Sciatic nerve (tissue), 2 donors: Measurements from ENCODE around the gene LRRC18. TPM values are rescaled to one million over a fixed set of nuclear protein-coding genes. Genes with fewer than 3 reads are reported as not detected.

Experiments used
- ATAC-seq: fragments of 200-7000 bp; cut with Tn5 transposase; one replicate; pipeline ENCODE4 v1.9.1; 2020; ENCODE audit warnings: mild to moderate bottlenecking, moderate library complexity
- DNase-seq: peaks from one replicate; pipeline ENCODE4 v3.0.0-alpha.2; 2020; ENCODE audit warnings: low spot score
- intact Hi-C: fragments of 100-400 bp; cut with DNase I; formaldehyde crosslinking; loops from one replicate; pipeline ENCODE4 v1.14.2; 2022
- microRNA-seq: library from miRNA; unstranded; fragments of <30 nt; microRNA quantifications from one replicate; pipeline ENCODE4 v1.2.0, GENCODE V29; 2020
- total RNA-seq: library from RNA; stranded (reverse); fragmentation: NEBNext Ultra II Directional; extraction: Animal tissue kit (Norgen Biotek cat#: 25700); gene quantifications from one replicate; pipeline ENCODE4 v1.2.1, GENCODE V29; 2021
- donor health status: DM: no; HTN: no; CAD: no.
- donor health status: DM: no; HTN: no; CAD: no.

LRRC18 gene
- total RNA-seq, 1 donor from 2014 or later: not detected

DNA sequence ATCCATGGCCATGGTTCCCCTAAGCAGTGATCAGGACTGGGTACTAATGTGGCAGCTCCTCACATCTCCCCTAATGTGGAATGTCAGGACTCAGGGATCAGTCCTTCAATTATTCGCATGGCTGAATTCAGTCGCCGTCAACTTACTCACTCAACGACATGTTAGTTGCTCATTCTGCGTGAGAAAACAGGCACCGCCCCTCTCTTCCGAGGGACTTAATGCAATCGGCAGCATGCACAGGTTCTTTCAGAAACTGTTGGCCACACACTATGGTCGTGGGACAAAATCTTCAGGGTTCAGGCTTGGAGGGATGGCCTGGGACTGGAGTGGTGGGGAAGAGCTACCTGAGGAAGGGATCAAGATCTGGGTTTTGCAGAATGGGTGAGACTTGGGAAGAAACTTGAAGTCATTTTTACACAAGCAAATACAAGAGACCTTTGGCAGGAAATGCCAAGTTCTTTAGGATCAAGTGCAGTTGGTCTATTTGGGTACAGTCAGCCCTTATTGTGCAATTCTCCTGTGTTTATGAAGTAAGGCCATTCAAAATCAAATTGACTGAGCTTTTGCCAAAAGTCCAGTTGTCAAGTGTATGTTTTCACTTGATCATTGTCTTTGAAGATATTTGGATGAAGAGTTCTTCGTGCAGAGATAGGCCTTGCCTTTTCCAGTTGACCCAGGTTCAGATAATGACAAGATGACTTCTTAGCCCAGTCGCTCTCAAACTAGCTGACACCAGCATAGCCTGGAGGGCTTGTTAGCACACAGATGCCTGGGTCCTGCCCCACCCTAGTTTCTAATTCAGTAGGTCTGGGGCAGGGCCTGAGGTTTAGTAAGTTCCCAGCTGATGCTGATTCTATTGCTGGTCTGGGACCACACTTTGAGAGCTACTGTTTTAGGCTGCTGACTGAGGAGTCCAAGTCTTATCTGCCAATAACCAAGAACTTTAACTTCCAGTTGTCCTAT is 48.5 kb downstream of the LRRC18 start:
- DNase-seq (no peak), ATAC-seq (no peak)
- intact Hi-C loops: no loop called here

DNA sequence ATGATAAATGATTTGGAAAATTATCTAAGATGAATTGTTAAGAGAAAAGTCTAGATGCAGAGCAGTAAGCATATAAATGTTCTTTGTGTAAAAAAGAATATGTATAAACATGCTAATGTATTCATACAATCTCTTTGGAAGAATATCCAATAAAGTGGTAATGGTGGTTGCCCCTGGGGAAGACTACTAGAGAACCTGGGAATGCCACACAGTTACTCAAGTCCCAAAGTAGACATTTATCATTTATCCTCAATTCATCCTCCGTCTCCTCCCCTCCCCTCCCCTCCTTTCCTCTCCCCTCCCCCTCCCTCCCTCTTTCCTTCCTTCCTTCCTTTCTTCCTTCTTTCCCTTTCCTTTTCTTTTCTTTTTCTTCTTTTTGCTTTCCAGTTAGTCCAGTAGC is 51.7 kb downstream of the LRRC18 start:
- intact Hi-C loops: no loop called here
- DNase-seq (no peak), ATAC-seq (no peak)

DNA sequence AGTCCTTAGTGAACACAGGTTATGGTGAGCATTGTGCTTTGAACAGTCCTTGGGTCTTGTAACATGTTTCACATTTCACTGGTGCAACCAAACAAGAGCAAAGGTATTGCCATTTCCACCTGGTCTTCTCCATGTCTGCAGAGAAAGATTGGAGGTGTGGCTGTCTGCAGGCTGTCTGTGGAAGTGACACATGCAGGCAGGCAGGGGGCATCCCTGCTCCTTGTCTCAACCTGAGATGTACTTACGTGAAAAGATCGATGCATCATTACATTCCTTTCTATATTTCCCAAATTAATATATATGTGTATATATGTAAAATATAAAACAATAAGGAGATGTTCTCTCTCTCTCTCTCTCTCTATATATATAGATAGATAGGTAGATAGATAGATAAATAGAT is 54.3 kb downstream of the LRRC18 start:
- DNase-seq: no peak
- ATAC-seq: no peak
- intact Hi-C loops: no loop called here

DNA sequence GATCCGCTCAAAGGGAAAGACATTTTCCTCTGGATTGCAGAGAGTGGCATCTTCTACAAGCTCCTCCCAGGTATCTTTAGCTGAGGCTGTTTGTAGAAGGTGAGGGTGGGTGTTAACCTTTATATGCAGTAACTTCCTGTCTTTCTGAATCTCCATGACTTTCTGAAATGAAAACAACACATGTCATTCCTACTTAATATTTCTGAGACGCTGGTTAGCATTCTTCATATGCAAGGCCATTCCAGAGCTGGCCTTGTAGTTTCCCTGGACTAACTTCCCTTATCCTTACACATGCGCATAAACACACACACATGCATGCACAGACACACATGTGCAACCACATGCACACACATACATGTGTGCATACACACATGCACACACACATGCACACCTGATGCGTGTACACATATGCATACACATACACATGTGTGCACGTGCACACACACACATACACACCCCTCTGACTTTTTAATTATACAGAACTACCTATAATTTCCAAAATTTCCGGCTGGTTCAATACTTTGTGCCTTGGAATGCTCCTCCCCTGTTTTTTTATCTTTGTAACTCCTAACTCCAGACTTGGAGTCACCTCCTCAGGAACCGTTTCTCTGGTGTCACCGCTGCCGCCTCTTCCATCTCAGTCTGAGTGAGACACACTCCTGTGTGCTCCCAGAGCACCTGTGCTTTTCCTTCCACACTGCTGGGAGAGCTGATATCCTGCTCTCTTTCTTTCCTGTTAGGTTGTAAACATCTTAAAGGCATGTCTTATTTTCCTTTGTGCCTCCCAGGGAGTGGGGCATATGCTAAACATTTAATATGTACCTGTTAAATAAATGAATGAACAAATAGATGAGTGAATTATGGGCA is 55.2 kb downstream of the LRRC18 start:
- intact Hi-C loops: no loop called here
- DNase-seq: no peak
- ATAC-seq: no peak

DNA sequence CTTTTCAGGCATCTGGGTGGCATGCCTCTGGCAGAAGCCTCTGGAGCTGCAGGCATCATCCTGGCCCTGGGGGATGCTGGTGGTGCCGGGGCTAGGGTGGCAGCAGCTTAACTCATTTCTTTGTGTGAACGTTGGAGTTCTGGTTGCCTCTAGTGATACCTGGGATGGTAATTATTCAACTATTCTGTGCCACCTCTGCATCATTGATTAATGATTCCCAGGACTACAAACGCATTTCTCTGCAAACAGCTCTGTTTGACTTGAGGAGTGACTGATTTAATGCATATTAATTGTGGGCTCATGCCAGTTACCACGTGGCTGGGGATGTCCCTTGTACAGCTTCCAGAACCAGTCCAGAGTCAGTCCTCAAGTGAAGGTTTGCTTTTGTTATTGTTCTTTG is 55.9 kb downstream of the LRRC18 start:
- no peak for ATAC-seq
- DNase-seq: no peak

DNA sequence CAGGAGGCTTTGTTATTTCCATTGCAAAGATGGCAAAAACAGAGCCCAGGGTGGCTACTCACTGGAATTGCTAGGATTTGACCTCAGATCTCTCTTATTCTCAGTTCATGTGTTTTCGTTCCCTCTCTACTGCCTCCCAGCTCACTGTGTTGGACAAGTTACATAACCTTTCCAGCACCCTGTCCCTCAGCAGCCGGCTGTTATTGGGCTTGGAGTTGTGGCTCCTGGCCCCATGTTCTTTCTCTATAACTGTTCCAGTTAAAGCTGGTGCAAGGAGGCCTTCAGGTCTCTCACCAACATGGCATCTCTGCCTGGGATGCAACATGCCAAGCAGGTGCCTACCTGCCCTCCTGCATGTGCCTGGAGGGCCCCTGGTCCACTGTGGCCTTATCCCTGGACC is 56.8 kb downstream of the LRRC18 start:
- DNase-seq (no peak), ATAC-seq (no peak)
- intact Hi-C loops: no loop called here

More for the DNA sequence above, 55.9 kb downstream of the LRRC18 start:
- intact Hi-C loops: no loop called here

DNA sequence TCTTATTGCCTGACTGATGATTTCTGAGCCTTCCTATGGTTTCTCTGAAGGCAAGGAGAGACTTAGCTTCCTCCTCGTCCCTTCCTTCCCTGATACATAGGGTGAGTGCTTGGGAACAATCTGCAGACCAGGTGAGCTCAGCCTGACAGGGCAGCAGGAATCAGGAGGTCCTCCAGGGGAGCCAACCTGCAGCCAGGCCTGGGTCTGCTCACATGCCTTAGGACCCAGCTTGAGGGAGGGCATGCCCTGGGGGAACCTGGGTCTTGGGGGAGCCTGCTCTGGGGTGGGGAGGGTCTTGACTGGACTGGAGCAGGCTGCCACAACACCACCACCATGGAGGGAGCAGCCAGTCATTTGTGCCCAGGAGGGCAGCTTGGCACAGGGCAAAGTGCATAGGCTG is 57.7 kb downstream of the LRRC18 start:
- ATAC-seq (no peak), DNase-seq (no peak)

DNA sequence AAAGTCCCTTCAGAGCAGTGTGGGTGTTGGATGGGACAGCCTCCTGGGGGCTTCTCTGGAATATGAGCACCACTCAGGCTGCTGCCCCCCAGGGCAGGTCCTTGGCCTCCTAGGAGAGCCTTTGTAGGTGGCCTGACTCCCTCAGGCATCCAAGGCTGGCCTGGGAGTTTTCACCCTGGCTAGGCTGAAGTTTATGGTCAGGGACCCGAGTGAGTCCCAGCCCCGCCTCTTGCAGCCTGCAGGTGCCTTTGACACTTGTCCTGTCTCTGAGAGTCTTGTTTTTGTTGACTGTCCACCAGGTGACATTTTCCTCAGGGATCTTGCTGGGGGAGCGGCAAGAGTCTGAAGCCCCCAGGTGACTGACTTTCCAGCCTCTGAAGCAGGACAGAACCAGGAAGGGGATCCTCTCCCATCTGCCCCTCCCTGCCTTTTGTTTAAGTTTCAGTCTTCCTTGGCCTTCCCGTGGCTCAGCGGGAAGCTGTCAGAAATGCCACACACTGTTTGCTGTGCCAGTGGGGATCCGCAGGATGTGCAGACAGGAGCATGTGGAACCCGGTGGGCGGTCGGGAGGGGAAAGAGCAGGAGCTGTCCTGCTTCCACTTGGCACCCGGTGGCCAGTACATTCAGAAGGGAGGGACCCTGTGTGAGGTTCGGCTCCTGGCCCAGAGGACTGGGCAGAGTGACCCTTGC is 59.5 kb downstream of the LRRC18 start:
- intact Hi-C loops: no loop called here
- DNase-seq (no peak), ATAC-seq (no peak)

More for the DNA sequence above, 57.7 kb downstream of the LRRC18 start:
- intact Hi-C loops: no loop called here

DNA sequence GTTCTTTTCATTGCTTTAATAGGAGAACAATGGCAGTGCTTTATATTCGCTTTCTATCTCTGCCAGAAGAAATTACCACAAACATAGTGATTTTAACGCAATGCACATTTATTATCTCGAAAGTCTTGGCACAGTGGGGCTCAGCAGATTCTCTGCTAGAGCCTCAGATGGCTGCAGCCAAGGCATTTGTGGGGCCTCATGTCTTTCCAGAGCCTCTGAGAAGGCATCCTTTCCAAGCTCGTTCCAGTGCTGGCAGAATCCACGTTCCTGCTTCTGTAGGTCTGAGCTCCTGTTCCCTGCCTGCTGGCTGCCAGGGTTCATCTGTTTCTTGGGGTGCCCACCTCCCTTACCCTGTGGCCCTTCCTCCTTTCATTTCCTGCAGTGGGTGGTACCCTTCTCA is 60.2 kb downstream of the LRRC18 start:
- intact Hi-C loops: no loop called here
- ATAC-seq: no peak

DNA sequence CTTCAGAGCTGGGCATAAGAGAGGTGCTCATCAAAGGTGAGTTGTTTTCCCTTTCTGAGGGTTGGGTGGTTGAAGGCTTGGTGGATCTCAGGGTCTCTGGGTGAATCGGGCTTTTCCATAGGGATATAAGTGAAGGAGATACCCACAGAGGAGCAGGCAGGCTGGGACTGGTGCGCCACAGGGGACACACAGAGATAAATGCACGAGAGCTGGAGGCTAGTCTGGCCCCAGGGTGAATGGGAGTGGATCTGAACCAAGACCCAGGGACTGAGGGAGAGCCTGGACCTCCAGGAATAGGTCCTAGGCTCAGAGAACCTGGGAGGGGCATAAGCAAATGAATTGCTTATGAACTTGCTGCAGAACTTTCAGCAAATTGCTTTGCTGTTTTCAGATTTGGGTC is 61.5 kb downstream of the LRRC18 start:
- DNase-seq (no peak), ATAC-seq (no peak)
- intact Hi-C loops: no loop called here

More for the DNA sequence above, 60.2 kb downstream of the LRRC18 start:
- DNase-seq: no peak

DNA sequence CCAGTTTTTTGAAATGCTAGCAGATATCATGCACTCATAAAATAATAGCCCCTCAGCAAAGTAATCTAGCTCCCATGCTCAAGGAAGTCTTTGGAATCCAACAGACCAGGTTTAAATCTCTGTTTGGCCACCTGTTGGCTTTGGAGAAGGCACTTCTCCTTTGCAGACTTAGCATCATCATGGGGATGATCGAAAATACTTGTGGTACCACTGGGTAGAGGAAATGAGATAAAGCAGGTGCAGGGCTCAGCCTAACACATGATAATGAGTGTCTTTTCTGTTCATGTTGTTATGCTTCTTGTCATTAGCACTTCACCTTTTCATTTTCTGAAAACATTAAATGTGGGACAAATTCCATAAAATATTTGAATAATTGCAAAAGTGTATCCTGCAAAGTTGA is 67.4 kb downstream of the LRRC18 start:
- intact Hi-C loops: no loop called here
- DNase-seq: no peak
- ATAC-seq: no peak

Small RNA genes lying within 50 kb of the gene (microRNA-seq; reads per million reads assigned to microRNA genes)
- gene MIR4294: not detected

Other genes starting within 250 kb of the LRRC18 start
- gene VSTM4, start 175.7 kb upstream of the LRRC18 start, total RNA-seq: 16.4 TPM
- gene FAM170B, start 194.2 kb upstream of the LRRC18 start, total RNA-seq: not detected
- 35.1 TPM for gene TMEM273, start 248.6 kb upstream of the LRRC18 start, total RNA-seq